DOHH2 (cell line): ENCODE results near the gene FOXA1.

ENCODE experiments used
- EZH2phosphoT487 ChIP-seq: fragments of 200-600 bp; sonication (generic); IDR thresholded peaks from 2 replicates; pipeline ENCODE4 v1.6.1; 2017; ENCODE audit warnings: borderline replicate concordance, mild to moderate bottlenecking, antibody characterized with exemption, low read length, moderate library complexity, mixed read lengths
- TF ChIP-seq, protein P1 (sequence below): fragments of 200-600 bp; sonication (generic); IDR thresholded peaks from one replicate; pipeline ENCODE4 v1.5.1; 2014; ENCODE audit warnings: antibody characterized with exemption, mild to moderate bottlenecking, low read depth, low read length; ENCODE audit not compliant: poor library complexity, severe bottlenecking

DNA sequence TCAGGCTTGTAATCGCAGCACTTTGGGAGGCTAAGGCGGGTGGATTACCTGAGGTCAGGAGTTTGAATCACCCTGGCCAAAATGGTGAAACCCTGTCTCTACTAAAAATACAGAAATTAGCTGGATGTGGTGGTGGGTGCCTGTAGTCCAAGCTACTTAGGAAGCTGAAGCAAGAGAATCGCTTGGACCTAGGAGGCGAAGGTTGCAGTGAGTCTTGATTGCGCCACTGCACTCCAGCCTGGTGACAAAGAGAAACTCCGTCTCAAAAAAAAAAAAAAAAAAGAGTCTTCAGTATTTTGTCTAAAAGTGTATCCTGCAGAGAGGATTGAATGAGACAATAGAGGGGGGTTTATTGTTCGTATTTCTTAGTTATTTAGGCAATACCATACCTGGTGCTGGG lies 25.3 kb downstream of the FOXA1 start:
- TF ChIP-seq, protein P1, sequence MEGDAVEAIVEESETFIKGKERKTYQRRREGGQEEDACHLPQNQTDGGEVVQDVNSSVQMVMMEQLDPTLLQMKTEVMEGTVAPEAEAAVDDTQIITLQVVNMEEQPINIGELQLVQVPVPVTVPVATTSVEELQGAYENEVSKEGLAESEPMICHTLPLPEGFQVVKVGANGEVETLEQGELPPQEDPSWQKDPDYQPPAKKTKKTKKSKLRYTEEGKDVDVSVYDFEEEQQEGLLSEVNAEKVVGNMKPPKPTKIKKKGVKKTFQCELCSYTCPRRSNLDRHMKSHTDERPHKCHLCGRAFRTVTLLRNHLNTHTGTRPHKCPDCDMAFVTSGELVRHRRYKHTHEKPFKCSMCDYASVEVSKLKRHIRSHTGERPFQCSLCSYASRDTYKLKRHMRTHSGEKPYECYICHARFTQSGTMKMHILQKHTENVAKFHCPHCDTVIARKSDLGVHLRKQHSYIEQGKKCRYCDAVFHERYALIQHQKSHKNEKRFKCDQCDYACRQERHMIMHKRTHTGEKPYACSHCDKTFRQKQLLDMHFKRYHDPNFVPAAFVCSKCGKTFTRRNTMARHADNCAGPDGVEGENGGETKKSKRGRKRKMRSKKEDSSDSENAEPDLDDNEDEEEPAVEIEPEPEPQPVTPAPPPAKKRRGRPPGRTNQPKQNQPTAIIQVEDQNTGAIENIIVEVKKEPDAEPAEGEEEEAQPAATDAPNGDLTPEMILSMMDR, result no peak
- TF ChIP-seq EZH2phosphoT487, result no peak
